ENCODE results near the gene FGF9.

FGF9 gene

DNA sequence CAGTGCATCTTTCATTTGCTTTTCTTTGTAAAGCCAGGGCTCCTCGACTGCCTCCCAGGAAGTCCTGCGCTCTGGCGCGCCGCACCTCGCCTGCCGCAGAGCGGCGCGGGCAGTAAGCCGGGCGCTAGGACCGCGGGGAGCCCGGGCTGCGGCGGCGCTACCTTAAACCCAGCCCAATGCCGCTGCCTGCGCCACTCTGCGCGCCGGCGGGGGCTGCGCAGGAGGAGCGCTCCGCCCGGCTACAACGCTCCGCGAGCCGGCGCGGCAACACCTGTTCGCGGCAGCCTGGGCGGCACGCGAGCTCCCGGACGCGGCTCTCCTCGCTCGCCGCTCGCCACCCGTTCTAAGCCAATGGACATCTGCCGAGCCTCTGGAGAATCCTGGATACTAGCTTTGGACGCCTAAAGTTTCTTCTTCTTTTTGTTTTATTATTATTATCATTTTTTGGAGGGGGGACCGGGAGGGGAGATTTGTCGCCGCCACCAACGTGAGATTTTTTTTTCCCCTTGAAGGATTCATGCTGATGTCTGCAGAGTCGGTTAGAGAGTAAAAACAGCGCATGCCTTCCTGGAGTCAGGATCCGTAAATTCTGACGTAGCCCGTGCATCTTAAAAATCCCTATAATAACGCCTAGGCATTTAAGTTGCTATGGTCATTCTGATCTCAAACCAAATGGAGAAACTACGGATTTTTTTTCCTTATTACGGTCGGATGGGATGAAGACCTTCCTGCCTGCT is at the start of gene FGF9:
Gene FGF9 (plus strand): TSS at position 191 of the 737 bp plus-strand sequence. CDS start 840 bp downstream, outside the sequence.
- DNase-seq (ENCODE audit: low read depth): peak; percentile 66

GRCh38 chr13:21625366-21625765 is 45.5 kb upstream of the FGF9 start:
- peak; percentile 44 for DNase-seq (ENCODE audit: low read depth)
- no peak overlapping the region for H3K4me3 ChIP-seq (ENCODE audit: low read length)
- TF ChIP-seq, protein P1, sequence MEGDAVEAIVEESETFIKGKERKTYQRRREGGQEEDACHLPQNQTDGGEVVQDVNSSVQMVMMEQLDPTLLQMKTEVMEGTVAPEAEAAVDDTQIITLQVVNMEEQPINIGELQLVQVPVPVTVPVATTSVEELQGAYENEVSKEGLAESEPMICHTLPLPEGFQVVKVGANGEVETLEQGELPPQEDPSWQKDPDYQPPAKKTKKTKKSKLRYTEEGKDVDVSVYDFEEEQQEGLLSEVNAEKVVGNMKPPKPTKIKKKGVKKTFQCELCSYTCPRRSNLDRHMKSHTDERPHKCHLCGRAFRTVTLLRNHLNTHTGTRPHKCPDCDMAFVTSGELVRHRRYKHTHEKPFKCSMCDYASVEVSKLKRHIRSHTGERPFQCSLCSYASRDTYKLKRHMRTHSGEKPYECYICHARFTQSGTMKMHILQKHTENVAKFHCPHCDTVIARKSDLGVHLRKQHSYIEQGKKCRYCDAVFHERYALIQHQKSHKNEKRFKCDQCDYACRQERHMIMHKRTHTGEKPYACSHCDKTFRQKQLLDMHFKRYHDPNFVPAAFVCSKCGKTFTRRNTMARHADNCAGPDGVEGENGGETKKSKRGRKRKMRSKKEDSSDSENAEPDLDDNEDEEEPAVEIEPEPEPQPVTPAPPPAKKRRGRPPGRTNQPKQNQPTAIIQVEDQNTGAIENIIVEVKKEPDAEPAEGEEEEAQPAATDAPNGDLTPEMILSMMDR (conservative IDR thresholded peaks at IDR 0.05; ENCODE audit: low read length): peak; percentile 58

More for the DNA sequence above, at the start of gene FGF9:
- peak within 1 kb of the TSS; percentile 63 for H3K4me3 ChIP-seq (ENCODE audit: low read length)
- TF ChIP-seq, protein P1 (conservative IDR thresholded peaks at IDR 0.05; ENCODE audit: low read length): no peak

- TF ChIP-seq, protein P1 (conservative IDR thresholded peaks at IDR 0.05; ENCODE audit: low read length): no peak
- DNase-seq (ENCODE audit: low read depth): no peak
- H3K4me3 ChIP-seq (ENCODE audit: low read length): no peak overlapping the region
Measured at GRCh38 chr13:21632196-21632595, 38.7 kb upstream of the FGF9 start.

- TF ChIP-seq, protein P1 (conservative IDR thresholded peaks at IDR 0.05; ENCODE audit: low read length): no peak
Measured at GRCh38 chr13:21636656-21637055, 34.2 kb upstream of the FGF9 start.

GRCh38 chr13:21637296-21637695 is 33.6 kb upstream of the FGF9 start:
- DNase-seq (ENCODE audit: low read depth): no peak

More at GRCh38 chr13:21636656-21637055, 34.2 kb upstream of the FGF9 start:
- H3K4me3 ChIP-seq (ENCODE audit: low read length): no peak overlapping the region
- no peak for DNase-seq (ENCODE audit: low read depth)

GRCh38 chr13:21638319-21639282 is 32.3 kb upstream of the FGF9 start:
- no peak overlapping the region for H3K4me3 ChIP-seq (ENCODE audit: low read length)
- peak; percentile 20 for DNase-seq (ENCODE audit: low read depth)
- TF ChIP-seq, protein P1 (conservative IDR thresholded peaks at IDR 0.05; ENCODE audit: low read length): peak; percentile 73

More at GRCh38 chr13:21637296-21637695, 33.6 kb upstream of the FGF9 start:
- H3K4me3 ChIP-seq (ENCODE audit: low read length): no peak overlapping the region
- TF ChIP-seq, protein P1 (conservative IDR thresholded peaks at IDR 0.05; ENCODE audit: low read length): no peak

Data from AG10803 (cell line).